HG03571 (cell line): ENCODE measurements around the gene NRP1.

ENCODE experiments used
- ATAC-seq: cut with Tn5 transposase; IDR thresholded peaks from one replicate; pipeline ENCODE4 v1.9.1; 2021; ENCODE audit not compliant: unreplicated experiment

Gene NRP1

GRCh38 chr10:33133557-33133956 is 200.9 kb downstream of the NRP1 start:
- no peak for ATAC-seq

GRCh38 chr10:33132626-33133025 is 201.8 kb downstream of the NRP1 start:
- ATAC-seq, result no peak

DNA sequence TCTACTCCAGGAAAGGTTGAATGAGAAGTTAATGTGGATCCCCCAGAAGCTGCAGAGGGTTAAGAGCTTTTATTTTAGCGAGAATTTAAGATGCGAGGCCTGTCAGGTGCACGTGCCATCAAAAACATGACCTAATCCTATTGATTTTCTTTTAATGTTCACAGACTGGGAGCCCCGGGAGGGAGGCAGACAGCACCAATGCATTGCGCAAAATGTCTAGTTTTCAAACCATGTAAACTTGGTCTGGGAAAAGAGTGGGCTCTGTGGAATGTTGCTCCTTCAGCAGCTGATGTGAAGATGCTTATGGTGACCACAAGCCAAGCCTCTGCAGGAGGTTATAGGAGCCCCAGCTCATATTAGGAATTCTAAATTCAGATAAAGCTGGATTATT is 204.5 kb downstream of the NRP1 start:
- no peak for ATAC-seq

GRCh38 chr10:33129141-33129995 is 205.1 kb downstream of the NRP1 start:
- no peak for ATAC-seq

DNA sequence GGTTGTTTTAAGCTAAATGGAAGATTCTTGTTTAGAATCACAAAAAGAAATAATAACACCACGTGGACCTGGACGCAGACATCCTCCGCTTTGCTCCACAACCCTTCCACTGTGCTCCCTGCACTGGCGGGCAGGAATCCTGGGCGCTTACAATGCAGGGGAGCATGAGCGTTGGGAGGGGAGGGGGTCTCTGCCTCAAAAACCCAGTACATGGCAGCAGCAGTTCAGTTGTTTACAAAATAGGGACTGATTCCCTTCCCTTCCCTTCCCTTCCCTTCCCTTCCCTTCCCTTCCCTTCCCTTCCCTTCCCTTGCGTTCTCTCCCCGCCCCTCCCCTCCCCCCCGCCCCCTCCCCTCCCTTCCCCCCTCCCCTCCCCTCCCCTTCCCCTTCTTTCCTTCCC is 206.8 kb downstream of the NRP1 start:
- no peak for ATAC-seq
